HL-60 (cell line): Measurements from ENCODE around the gene AKNA.
A peak's percentile ranks its signal among the peaks of the same experiment; 100 is the strongest.

ENCODE experiments used
- DNase-seq, 2 experiments: peaks; one replicate each; pipeline ENCODE4 v3.0.0-alpha.2; 2010 to 2020; ENCODE audit warnings: low read depth in 1 of 2, low spot score in 1 of 2
- H3K27ac ChIP-seq: fragments of 250-450 bp; sonication (Bioruptor Pico); replicated peaks from 2 replicates; pipeline ENCODE4 v1.5.1; 2020; ENCODE audit warnings: mild to moderate bottlenecking, moderate library complexity
- H3K27me3 ChIP-seq: fragments of 250-450 bp; sonication (Bioruptor Pico); 2 replicates; pipeline ENCODE4 v1.5.1; 2021; ENCODE audit warnings: mild to moderate bottlenecking, moderate library complexity; ENCODE audit not compliant: insufficient read depth, poor library complexity, severe bottlenecking
- H3K4me3 ChIP-seq: replicated peaks from 2 replicates; pipeline ENCODE4 v1.5.1; 2011; ENCODE audit warnings: mild to moderate bottlenecking, control low read depth, low read length; ENCODE audit not compliant: insufficient read depth
- GABPA ChIP-seq: IDR thresholded peaks from 2 replicates; pipeline ENCODE4 v1.6.1; 2012; ENCODE audit warnings: low read depth
- POLR2AphosphoS5 ChIP-seq: IDR thresholded peaks from 2 replicates; pipeline ENCODE4 v1.6.1; 2012; ENCODE audit warnings: low read depth
- SPI1 ChIP-seq: IDR thresholded peaks from 2 replicates; pipeline ENCODE4 v1.6.1; 2012; ENCODE audit warnings: low read depth, mild to moderate bottlenecking, borderline replicate concordance
- TF ChIP-seq, protein P1 (sequence below): IDR thresholded peaks from one replicate; pipeline ENCODE4 v1.5.1; 2011; ENCODE audit warnings: low read length, control low read depth, inconsistent platforms; ENCODE audit not compliant: insufficient read depth
- TF ChIP-seq, protein P2 (sequence below): IDR thresholded peaks from 2 replicates; pipeline ENCODE4 v1.6.1; 2012; ENCODE audit warnings: low read depth; ENCODE audit not compliant: insufficient replicate concordance

AKNA gene

DNA sequence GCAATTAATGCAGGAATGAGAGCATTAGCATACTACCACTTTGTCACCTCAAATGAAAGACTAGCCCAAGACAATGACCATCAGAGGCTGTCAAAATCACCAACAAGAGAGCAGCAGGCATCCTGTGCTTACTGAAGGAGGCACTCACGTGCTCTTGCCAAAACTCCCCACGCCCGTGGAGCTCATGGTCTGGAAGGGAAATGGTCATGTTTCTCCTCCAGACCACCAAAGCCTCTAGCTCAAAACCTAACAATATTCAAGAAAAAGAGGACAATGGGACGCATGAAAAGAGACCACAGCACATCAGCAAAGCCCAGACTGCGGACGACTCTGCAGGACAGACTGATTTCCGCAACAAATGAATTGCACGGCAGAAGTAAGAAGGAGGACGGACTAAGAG, 12.8 kb downstream of the AKNA start:
- Histone ChIP-seq H3K4me3 (no peak overlapping the region), H3K27me3 (no peaks in the 10 kb centered on the region), H3K27ac (peak overlapping the region; percentile 95)
- TF ChIP-seq SPI1, result no peak
- DNase-seq, result no peak

DNA sequence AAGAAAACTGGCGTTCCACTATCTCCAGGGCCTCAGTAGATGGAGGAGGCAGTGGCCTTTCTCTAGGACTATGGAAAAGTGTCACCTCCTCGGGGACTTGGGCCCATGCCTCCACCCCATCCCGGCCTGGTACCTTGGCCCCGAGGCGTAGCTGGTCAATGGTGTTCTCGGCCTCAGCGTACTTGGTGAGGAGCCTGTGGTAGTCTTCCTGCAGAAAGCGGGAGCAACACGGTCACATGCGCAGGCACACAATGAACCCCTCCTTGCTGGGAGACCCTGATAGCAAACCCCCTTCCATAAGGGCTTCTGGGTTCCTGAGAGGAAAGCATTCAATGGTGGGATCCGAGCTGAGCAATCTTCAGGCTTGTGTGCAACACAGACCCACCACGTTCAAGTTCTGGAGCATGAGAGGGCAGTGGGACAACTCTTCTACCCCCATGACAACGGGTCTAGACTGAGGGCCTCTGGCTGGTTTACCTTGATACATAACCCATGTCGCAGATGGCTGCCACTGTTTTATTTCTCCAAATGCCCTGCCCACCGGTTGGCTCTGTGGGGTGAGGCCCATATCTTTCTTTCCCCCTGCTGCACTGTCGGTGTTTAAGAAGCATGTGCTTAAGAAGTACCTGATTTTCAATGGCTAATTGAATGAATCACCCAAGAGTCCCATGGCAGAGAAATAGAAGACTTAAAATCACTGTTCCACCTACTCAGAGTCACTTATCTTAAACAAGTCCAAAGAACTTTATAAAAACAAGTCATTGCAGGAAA, 13.6 kb downstream of the AKNA start:
- H3K27ac ChIP-seq, result peak overlapping the region; percentile 95
- no peak for DNase-seq

DNA sequence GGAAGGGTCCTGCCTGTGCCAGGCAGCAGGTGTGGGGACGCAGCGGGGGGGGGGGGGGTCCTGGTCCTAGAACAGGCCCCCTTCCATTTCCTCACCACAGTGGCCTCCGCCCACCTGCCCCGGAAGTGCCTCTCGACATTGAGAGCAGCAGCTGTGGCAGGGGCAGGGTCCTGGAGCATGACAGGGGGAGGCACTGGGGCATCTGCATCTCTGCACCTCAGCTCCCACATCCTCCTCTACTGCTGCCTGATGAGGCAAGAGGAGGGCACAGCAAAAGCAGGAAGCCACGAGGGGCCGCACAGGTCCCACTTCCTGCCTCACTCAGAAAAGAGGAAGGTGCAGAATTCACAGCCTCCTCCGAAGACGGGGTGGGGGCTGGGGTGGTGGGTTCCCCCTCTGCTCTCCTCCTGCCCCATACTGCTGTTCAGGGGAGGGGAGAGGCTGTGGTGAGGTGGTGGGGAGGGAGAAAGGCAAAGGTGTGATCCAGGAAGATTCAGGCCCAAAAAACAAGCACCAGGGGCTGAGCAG, 14.8 kb downstream of the AKNA start:
- Histone ChIP-seq H3K4me3 (no peak overlapping the region), H3K27me3 (no peaks in the 10 kb centered on the region), H3K27ac (peak overlapping the region; percentile 95)
- peak; percentile 97 for TF ChIP-seq SPI1
- TF ChIP-seq POLR2AphosphoS5, result peak; percentile 98
- TF ChIP-seq, protein P1, sequence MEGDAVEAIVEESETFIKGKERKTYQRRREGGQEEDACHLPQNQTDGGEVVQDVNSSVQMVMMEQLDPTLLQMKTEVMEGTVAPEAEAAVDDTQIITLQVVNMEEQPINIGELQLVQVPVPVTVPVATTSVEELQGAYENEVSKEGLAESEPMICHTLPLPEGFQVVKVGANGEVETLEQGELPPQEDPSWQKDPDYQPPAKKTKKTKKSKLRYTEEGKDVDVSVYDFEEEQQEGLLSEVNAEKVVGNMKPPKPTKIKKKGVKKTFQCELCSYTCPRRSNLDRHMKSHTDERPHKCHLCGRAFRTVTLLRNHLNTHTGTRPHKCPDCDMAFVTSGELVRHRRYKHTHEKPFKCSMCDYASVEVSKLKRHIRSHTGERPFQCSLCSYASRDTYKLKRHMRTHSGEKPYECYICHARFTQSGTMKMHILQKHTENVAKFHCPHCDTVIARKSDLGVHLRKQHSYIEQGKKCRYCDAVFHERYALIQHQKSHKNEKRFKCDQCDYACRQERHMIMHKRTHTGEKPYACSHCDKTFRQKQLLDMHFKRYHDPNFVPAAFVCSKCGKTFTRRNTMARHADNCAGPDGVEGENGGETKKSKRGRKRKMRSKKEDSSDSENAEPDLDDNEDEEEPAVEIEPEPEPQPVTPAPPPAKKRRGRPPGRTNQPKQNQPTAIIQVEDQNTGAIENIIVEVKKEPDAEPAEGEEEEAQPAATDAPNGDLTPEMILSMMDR, result no peak
- peak; percentile 69 for TF ChIP-seq GABPA
- TF ChIP-seq, protein P2, sequence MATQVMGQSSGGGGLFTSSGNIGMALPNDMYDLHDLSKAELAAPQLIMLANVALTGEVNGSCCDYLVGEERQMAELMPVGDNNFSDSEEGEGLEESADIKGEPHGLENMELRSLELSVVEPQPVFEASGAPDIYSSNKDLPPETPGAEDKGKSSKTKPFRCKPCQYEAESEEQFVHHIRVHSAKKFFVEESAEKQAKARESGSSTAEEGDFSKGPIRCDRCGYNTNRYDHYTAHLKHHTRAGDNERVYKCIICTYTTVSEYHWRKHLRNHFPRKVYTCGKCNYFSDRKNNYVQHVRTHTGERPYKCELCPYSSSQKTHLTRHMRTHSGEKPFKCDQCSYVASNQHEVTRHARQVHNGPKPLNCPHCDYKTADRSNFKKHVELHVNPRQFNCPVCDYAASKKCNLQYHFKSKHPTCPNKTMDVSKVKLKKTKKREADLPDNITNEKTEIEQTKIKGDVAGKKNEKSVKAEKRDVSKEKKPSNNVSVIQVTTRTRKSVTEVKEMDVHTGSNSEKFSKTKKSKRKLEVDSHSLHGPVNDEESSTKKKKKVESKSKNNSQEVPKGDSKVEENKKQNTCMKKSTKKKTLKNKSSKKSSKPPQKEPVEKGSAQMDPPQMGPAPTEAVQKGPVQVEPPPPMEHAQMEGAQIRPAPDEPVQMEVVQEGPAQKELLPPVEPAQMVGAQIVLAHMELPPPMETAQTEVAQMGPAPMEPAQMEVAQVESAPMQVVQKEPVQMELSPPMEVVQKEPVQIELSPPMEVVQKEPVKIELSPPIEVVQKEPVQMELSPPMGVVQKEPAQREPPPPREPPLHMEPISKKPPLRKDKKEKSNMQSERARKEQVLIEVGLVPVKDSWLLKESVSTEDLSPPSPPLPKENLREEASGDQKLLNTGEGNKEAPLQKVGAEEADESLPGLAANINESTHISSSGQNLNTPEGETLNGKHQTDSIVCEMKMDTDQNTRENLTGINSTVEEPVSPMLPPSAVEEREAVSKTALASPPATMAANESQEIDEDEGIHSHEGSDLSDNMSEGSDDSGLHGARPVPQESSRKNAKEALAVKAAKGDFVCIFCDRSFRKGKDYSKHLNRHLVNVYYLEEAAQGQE, result peak; percentile 49
- DNase-seq, result peak; percentile 94 to 100

More for the DNA sequence above, 13.6 kb downstream of the AKNA start:
- TF ChIP-seq, protein P2, result no peak
- TF ChIP-seq, protein P1, result no peak
- TF ChIP-seq SPI1 (no peak), POLR2AphosphoS5 (no peak), GABPA (no peak)
- no peak overlapping the region for H3K4me3 ChIP-seq
- no peaks in the 10 kb centered on the region for H3K27me3 ChIP-seq

DNA sequence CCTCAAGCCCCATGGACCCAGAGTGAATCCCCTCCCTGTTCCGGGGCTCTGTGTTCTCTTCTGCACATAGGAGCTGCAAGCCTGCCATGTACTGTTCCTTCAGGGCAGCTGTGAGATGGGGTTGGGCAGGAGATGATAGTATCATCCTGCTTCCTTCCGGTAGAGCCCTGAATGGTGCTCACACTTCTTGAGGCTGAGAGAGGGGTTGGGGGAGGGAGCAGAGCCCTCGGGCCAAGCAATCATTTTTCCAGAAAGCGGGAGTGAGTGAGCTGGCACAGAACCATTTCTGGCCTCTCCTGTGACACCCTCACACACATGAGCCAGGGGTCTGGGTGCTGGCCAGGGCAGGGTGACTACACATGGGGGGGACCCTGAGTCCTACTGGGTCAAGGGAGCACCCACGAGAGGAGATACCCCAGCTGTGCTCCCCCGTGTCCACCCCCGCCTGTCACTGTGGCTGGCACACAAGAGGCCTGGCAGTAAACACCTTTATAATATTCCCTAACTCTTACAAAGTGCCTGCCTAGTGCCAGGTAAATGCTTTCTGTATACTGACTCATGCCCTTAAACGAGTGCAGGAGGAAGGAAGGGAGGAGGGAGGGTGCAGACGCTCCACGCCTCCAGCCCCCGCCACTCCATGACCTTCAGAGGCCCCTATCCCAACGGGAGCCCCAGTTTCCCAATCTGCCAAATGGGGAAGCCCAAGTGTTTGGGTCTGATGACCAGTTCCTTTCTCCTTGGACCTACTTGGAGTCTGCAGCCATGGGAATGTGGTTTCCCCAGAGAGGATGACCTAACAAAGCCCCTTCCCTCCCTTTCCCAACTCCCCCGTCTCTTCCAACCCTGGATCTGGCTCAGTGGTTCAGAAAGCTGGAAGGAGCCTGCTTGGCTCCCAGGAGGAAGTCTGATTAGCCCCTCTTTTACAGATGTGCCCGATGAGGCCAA, 15.5 kb downstream of the AKNA start:
- H3K27ac ChIP-seq, result peak overlapping the region; percentile 95
- TF ChIP-seq SPI1 (peak; percentile 66; the same call in 1 of the 2 replicates), GABPA (no peak)
- H3K27me3 ChIP-seq, result no peaks in the 10 kb centered on the region
- DNase-seq, result peak; percentile 85 to 86
- no peak overlapping the region for H3K4me3 ChIP-seq
